Activated effector memory CD4-positive, alpha-beta T cell treated with anti-CD3 and anti-CD28 coated beads, Interleukin-2, amount 50 U/mL, for 16 hours (primary cell): Measurements from ENCODE around the gene GRIN2A.

Experiments
- DNase-seq: peaks from one replicate; pipeline ENCODE4 v3.0.0-alpha.2; 2020

The GRIN2A gene

GRCh38 chr16:10083301-10083700, 98.9 kb downstream of the GRIN2A start:
- DNase-seq: no peak

GRCh38 chr16:10081201-10081940, 100.9 kb downstream of the GRIN2A start:
- no peak for DNase-seq

- no peak for DNase-seq
Observed at GRCh38 chr16:10080051-10080772, 102.0 kb downstream of the GRIN2A start.

DNA sequence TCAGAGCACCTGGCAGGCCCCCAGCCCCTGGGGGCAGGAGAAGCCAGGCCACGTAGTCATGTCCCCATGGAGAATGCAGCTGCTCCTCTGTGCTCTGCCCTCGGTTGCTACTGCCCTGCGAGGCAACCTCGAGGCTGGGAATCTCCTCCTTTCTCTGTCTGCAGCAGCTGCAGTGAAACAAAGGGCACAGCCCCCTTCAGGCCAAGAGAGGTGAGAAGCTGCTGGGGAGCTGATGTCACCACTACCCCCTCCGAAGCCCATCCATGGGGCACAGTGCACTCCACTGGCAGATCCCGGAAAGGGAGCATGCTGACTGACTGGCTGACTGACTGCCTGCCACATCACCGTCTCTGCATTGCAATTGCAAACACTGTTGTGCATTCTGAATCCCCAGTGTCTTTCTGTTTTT, 103.7 kb downstream of the GRIN2A start:
- DNase-seq: no peak

GRCh38 chr16:10077861-10078260, 104.4 kb downstream of the GRIN2A start:
- no peak for DNase-seq

DNA sequence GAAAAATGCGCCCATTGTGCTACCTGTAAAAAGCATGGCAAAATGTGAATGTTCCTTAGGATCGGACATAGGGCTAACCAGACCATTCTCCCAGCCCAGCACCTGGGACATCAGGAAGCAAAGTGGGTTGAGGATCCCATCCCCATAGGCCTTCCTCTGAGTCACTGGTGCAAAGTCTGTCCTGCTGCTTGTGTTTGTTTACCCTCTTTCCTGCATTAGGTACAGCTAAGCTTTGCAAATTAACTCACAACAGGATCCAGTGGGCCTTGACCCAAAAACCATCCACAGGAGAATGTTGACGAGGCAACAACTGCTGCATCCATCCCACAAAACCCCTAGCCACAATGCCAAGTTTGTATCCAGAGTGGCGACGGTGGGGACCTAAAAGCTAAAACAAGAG, 106.2 kb downstream of the GRIN2A start:
- no peak for DNase-seq

DNA sequence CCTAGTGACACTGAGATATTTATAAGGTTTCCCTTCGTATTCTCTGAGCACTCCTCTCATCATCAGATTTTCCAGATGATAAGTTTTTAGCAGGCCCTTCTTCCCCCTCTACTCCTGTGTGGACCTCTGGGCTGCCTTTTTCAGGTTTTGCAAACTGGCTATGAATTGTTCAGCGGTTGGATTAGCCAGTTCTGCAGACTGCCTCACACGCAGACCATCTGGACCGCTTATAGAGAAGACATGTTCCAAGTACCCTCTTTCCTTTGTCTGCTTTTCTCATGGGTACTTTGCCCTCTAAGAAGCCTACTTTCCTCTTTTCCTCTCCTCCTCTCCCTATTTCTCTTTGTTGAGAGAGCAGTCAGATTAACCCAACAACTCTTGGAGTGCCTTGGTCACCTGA, 111.6 kb downstream of the GRIN2A start:
- no peak for DNase-seq

GRCh38 chr16:10069374-10069773, 112.9 kb downstream of the GRIN2A start:
- DNase-seq: no peak

- DNase-seq: no peak
Observed at GRCh38 chr16:10067835-10068234, 114.4 kb downstream of the GRIN2A start.

- no peak for DNase-seq
Observed at GRCh38 chr16:10067406-10067805, 114.8 kb downstream of the GRIN2A start.

DNA sequence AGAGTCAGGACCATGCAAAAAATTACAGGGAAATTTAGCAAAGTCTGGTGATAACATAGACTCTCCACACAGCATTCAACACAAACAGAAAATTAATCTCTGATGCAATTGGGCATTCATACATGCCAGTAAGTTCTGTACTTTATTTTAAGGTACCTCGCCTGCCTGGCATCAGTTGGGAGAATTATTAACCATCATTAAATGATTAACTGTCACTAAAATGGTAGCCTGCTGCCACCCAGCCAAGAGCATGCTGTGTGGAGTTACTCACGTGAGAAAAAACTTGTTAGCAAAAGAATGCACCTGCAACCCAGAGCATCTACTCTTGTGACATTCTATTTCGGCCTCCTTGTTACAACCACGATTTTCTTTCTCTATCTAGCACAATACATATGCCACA, 117.2 kb downstream of the GRIN2A start:
- DNase-seq: no peak

- DNase-seq: no peak
Observed at GRCh38 chr16:10048850-10049249, 133.4 kb downstream of the GRIN2A start.

DNA sequence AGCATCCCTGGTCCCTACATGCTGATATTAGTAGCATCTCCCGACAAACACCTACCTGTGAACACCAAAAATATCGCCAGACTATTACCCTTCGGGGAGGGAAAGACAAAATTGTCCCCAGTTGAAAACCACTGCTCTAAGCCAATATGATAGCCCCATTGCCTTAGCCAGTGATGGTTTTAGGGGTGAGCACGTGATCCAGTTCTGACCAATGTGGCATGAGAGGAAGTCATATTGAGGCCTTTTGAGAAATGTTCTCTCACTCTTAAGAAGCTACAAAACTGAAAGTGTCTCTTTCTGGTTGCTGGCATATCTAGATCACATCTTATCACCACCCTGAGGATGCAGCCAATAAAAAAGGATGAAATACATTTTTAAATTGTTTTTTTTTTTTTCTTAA, 136.3 kb downstream of the GRIN2A start:
- no peak for DNase-seq

GRCh38 chr16:10045291-10045775, 136.9 kb downstream of the GRIN2A start:
- DNase-seq: no peak

DNA sequence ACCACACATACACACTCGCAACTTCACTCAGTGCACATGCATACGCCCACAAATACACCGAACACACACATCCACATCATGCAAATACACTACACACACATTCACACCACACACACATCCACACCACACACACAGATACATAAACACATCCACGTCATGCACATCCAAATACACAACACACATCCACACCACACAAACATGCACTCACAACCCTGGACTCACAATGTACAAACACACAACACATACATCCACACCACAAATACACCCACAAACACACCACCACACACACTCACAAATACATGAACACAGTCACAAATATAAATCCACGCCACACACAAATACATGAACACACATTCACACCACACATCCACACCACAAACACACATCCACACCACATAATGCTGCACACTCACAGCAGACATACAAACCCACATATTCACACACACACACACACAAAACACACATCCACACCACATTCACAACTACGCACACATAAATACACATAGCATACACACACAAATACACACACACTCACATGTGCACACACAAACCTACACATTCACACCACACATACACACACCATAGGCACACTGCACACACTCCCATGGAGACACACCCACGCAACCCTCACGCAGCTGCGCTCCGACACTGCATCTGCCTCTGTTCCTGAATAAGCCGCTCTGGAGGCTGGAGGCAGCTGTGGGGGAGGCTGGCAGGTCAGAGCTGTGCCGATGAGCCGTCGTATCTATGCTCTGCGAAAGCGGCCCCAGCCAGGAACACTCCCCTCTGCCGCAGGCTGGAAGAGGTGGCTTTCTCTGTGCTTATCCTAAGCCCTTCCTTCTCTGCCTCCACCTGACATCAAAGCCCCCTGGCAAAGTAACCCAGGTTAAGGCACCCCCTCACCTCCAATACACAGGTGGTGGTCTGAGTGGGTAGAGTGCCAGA, 141.8 kb downstream of the GRIN2A start:
- no peak for DNase-seq

DNA sequence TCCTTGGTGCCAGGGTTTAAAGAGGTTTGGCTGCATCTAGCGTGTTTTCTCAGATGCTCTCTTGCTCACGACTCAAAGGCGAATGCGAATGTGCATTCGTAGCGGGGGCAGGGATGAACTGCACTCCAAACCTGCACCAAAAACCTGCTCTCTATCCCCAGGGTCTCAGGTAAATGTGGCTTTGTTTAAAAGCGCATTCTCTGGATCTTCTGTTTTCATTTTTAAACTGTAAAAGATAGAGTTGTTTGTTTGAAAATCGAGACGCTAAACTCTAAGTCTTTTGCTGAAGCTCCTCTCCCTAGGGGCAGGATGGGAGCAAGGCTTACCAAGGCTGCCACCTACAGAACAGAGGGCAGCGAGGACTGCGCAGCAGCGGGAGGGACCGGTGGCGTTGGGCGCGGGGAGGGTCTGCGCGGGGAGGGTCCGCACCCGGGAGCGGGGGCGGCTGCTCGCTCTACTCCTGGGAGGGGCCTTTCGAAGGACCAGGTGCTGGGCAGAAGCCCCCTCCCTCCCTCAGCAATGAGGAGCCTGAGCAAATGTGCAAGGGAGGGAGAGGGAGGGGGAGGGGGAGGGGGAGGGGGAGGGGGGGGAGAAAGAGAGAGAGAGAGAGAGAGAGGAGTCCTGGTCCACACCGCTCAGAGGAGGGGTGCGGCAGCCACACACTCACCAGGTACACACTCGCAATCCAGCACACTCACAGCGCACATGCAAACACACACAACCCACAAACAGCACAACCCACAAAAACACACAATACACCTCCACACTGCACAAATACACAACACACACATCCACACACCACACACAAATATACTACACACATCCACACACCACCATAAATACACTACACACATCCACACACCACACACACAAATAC, 142.8 kb downstream of the GRIN2A start:
- no peak for DNase-seq

DNA sequence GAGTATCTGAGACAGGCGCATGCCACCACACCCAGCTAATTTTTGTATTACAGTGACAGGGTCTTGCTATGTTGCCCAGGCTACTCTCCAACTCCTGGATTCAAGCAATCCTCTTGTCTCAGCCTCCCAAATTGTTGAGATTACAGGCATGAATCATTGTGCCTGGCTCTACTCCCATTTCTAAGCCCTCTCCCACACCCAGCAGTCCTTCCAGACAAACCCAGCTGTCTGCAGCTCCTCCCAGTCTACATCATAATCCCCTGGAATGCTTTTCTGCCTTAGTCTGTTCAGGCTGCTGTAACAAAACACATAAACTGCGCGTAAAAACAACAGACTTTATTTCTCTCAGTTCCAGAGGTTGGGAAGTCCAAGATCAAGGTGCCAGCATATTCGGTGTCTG, 144.5 kb downstream of the GRIN2A start:
- no peak for DNase-seq

DNA sequence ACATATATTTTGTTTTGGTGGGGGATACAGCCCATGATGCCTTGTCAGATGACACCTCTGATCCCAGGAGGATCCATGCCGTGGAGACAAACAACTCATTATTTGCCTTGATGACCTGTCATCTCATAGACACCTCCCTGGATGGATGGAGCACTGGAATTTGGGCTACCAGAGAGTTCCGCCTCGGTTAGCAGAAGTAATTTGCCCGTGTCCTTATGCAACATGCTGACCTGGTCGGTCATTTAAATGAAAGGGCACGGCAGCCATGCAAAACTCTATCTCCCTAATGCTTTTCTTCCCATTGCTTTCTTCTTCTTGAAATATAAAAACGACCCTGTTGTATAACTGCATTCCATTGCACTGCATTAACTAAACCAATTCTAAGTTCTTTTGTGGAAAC, 145.3 kb downstream of the GRIN2A start:
- DNase-seq: no peak

- no peak for DNase-seq
Observed at GRCh38 chr16:10033556-10033955, 148.7 kb downstream of the GRIN2A start.

DNA sequence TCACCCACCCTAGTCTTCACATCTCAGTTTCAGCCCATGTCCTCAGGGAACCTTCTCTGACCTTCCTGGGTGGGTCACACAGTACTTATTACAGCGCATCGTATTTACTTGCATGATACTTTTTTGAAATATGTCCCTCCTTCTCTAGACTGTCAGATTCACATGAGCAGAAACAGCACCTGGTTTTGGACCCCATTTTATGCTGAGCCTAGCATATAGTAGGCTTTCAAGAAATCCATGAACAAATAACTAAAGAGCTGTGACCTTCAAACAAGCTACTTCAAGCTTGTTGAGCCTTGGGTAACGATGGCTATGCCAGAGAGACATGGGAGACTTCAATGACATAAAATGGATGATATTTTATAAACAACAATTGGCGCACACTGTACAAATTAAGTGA, 150.3 kb downstream of the GRIN2A start:
- no peak for DNase-seq

GRCh38 chr16:10031473-10031872, 150.8 kb downstream of the GRIN2A start:
- no peak for DNase-seq

DNA sequence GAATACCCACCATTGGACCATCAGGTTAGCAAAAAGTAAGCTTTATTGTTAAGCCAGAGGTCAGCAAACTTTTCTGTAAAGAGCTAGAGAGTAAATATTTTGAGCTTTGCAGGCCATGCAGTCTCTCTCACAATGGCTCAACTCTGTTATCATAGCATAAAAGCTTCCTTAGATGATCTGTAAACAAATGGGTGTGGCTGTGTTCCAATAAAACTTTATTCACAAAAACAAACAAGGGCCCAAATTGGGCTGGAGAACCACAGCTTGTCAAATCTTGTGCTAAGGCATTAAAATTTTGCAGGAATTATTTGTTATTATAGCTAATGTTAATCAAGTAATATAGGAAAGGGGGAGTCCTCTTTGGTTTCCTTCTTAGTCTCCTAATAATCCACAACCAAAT, 153.6 kb downstream of the GRIN2A start:
- DNase-seq: no peak
